GM19238 (cell line): ENCODE results near the gene TMEM181.
"Not testable (repeated sequence)": the region's sequence is repeated elsewhere in the genome, so short reads cannot be mapped to it uniquely, and the experiment has no call there.

Experiments
- DNase-seq: peaks from one replicate; pipeline ENCODE4 v3.0.0; 2011; ENCODE audit warnings: low spot score; ENCODE audit not compliant: insufficient read length

Gene TMEM181

GRCh38 chr6:158593670-158594069 lies 33.8 kb downstream of the TMEM181 start:
- no peak for DNase-seq

- no peak for DNase-seq
These were observed 35.3 kb downstream of the TMEM181 start for GRCh38 chr6:158595223-158595622.

DNA sequence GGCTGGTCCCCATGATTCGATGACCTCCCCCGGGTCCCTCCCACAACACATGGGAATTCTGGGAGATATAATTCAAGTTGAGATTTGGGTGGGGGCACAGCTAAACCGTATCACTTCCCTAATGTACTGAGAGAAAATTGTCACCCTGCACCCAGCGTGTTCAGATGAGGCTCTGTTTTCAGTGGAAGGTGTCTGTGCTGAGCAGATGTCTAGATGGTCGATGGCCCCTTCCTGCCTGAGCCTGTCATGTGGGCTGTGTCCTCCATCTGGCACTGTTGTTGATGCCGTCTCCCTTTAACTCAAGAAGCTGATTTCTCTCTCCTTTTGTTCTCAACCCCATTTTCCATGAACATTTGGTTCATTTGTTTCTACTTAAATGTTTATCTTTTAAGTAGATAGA lies 37.0 kb downstream of the TMEM181 start:
- no peak for DNase-seq

- no peak for DNase-seq
These were observed 37.7 kb downstream of the TMEM181 start for GRCh38 chr6:158597565-158597964.

DNA sequence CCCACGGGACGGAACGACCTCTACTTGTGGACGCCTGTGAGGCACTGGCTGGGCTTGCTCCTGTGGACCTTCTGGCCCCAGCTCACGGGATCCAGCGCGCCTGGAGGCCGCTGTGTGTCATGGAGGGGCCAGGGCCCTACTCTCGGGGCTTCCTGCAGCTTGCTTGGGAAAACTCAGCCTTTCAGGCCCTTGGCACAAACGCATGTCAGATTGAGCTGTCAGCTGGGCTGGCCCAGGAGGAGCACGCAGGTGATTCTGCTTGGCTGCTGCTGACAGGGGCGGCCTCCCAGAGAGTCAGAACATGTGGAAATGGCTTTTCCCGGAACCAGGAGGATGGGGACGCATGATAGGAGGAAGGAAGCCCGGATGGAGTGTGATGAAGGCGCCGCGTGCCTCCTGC lies 39.7 kb downstream of the TMEM181 start:
- DNase-seq: no peak

DNA sequence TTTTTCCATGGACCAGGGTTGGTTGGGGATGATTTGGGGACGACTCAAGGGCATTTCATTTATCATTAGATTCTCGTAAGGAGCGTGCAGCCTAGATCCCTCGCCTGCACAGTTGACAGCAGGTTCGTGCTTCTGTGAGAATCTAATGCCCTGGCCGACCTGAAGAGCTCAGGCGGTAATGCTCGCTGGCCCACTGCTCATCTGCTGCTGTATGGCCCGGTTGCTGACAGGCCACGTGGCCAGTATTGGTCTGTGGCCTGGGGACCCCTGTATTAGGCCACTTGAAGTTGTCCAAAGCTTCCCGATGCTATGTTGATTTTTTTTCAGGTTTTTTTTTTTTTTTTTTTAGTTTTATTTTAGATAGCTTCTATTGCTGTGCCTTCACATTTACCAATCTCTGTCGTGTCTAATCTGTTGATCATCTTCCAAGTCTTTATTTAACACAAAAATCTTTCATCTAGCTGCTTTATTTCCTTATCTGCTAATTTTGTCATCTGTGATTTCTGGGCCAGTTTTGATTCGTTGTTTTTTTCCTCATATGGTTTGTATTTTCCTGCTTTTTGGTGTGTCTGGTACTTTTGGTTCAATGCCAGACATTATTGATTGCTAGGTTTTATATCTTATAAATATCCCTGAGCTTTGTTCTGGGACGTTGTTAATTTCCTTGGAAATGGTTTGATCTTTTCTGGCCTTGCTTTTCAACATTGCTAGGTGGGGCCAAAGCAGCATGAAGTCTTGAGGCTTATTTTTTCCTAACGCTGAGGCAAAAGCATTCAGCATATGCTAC lies 43.6 kb downstream of the TMEM181 start:
- DNase-seq: no peak

DNA sequence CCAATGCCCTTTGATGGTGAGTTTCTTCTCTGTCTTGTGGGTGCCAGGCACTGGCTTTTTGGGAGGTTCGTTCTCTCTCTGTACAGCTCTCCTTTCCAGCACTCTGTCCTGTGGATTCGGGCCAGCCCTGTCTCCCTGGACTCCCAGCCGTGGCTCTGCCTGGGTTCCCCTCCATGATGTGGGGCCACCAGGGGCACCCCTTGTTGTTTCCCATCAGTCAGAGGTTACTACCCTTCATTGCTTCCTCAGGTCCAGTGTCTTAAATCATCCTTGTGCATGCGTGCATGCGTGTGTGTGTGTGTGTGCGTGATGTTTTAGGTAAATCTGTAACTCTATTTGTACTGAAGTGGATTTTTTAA lies 44.1 kb downstream of the TMEM181 start:
- DNase-seq: no peak

DNA sequence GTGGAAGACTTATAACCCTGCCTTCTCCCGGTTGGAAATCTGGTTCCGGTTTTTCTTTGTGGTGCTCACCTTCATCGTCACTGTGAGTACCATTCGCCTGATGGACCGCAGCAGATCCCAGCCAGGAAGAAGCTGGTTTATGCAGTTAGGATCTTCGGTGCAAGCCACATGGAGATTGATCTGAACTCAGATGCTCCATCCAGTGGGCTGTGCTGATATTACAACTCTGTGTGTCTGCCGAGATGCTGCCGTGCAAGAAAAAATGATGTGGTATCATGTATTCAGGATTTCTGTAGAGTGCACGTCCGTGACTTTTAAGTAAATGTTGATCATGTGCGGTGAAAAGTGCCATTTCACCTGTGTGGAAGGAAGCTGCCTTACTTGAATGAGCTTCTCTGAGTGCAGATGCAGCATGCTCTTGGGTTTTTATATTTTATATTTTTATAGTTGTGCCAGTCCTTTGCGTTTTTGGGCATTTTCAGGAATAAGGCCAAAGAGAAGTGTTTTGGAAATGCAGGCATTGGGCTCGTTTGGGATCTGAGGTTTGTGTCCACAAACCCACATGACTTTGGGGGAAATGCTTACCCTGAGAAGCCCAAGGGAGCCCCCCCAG lies 45.5 kb downstream of the TMEM181 start:
- peak; percentile 45 for DNase-seq

- DNase-seq: not testable (repeated sequence)
These were observed 46.1 kb downstream of the TMEM181 start for GRCh38 chr6:158606011-158606410.

- DNase-seq: no peak
These were observed 47.0 kb downstream of the TMEM181 start for GRCh38 chr6:158606935-158607334.

DNA sequence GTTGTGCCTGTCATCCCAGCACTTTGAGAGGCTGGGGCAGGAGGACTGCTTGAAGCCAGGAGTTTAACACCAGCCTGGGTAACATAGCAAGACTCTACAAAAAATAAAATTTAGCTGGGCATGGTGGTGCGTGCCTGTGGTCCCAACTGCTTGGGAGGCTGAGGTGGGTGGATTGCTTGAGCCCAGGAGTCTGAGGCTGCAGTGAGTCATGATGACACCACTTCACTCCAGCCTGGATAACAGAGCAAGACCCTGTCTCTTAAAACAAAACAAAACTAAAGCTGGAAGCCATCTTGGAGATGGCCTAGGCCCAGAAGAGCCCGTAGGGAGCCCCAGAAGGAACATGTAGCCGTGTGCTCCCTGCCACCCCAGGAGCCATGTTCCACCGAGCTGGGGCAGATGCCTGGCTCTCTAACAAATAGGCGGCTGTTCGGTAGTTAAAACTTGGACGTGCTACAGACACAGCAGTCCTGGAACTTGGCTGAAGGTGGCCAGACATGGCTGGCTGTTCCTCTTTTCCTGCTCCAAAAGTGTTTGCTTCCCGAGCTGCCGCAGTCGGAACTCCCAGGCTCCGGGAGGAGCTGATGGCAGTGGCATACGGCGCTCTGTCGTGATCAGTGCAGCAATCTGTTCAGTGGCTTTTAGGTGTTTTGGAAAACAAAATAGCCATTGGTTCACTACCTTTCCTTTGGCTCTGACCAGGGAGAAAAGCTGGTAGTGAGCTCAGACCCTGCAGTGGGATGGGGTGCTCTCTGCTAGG lies 47.7 kb downstream of the TMEM181 start:
- DNase-seq: no peak

DNA sequence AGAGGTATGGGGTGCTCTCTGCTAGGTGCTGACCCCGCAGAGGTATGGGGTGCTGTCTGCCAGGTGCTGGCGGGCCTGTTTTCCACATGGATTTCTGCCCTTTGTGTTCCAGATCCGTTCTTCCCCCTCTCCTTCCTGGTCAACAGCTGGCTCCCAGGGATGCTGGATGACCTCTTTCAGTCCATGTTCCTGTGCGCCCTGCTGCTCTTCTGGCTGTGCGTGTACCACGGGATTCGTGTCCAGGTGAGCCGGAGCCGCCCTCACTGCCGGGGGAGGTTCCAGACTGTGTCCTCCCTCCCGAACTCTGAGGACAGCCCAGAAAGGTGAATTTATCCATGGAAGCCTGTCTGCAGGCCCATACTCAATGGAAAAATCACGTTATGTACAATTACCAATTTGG lies 48.3 kb downstream of the TMEM181 start:
- DNase-seq: no peak

- DNase-seq: no peak
These were observed 49.7 kb downstream of the TMEM181 start for GRCh38 chr6:158609455-158610155.

GRCh38 chr6:158610319-158610968 lies 50.6 kb downstream of the TMEM181 start:
- no peak for DNase-seq

DNA sequence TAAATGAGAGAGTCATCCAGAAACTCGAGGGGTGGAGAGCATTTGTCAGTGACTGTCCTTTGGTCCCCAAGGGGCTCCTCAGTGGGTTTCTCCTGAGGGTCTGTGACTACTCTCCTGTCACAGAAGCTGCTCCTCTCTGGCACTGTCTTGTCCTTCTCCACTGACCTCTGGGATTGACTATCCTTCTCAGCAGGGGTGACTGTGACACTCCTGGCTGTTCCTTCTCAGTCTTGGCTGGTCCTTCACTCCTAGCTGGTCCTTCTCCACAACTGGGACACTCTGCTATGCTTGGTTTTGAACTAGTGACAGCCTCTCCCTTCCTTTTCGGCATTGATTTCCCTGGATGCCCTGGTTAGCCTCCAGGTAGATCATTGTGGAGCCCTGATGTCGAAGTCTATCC lies 51.1 kb downstream of the TMEM181 start:
- no peak for DNase-seq

- DNase-seq: no peak
These were observed 51.9 kb downstream of the TMEM181 start for GRCh38 chr6:158611541-158612370.

- DNase-seq: not testable (repeated sequence)
These were observed 54.7 kb downstream of the TMEM181 start for GRCh38 chr6:158614606-158615005.

GRCh38 chr6:158618289-158618688 lies 58.4 kb downstream of the TMEM181 start:
- DNase-seq: not testable (repeated sequence)

DNA sequence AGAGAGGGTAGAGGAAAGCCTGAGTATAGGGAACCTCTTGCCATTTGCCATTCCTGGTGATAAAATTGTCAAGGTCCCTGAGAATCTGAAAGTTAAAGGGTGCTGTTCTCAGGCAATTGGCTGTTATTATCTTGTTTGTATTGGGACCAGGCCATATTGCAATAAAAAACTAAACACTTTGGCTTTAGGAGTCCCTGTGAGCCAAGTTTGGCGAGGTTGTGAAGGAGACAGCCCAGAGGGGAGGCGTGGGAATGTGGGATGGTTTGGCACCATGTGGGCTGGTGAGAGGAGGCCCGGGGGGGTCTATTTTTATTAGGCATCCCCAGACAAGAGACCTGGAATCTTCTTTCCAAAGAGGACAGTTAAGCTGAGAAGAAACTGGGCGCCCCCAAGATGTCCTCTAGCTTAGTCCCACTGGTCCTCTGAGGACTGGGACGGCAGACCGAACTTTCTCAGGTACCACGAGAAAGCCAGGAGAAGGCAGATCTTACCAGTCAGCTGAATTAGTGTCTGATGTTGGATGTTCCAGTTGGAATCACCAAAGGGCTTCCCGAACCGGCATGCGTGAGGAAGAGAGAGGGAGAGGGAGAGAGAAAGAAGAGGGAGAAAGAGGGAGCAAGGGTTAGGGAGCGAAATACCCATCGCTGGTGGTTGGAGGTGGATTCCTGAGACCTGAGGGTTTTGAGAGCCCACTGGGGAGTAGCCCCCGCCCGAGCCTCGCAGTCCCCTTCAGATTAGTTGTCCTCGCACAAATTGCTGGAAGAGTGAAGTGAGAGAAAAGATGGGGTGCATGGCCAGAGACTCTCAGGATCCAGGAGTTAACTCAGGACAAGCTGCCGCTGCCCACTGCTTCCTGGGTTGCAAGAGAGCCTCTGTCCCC lies 60.3 kb downstream of the TMEM181 start:
- no peak for DNase-seq
